T follicular helper cell (primary cell): Measurements from ENCODE around the gene ABCF1.
"Not testable (repeated sequence)": the region's sequence is repeated elsewhere in the genome, so short reads cannot be mapped to it uniquely, and the experiment has no call there.

Experiments
- DNase-seq: peaks from one replicate; pipeline ENCODE4 v3.0.0-alpha.2; 2020; ENCODE audit warnings: low read depth
- total RNA-seq, 2 experiments: gene quantifications; one replicate each; lab custom pipeline; 2026; lab: John Stamatoyannopoulos, UW

Gene ABCF1
- total RNA-seq: 147 to 328 reads per million in 2 experiments

GRCh38 chr6:30571075-30571761 lies at the start of gene ABCF1:
ABCF1 (plus strand) TSS chr6:30571442; CDS start chr6:30571488, 46 bp downstream.
- peak; percentile 99 for DNase-seq

- not testable (repeated sequence) for DNase-seq
Observed at GRCh38 chr6:30521952-30522351, 49.3 kb upstream of the ABCF1 start.

- DNase-seq: not testable (repeated sequence)
Observed at GRCh38 chr6:30526444-30526843, 44.8 kb upstream of the ABCF1 start.

GRCh38 chr6:30529349-30529875 lies 41.8 kb upstream of the ABCF1 start:
- DNase-seq: not testable (repeated sequence)

GRCh38 chr6:30530014-30530413 lies 41.2 kb upstream of the ABCF1 start:
- DNase-seq: no peak

- DNase-seq: no peak
Observed at GRCh38 chr6:30533460-30534294, 37.6 kb upstream of the ABCF1 start.

- DNase-seq: no peak
Observed at GRCh38 chr6:30537931-30538330, 33.3 kb upstream of the ABCF1 start.

GRCh38 chr6:30541515-30542403 lies 29.5 kb upstream of the ABCF1 start:
- DNase-seq: peak; percentile 66

- DNase-seq: peak; percentile 15
Observed at GRCh38 chr6:30542404-30542725, 28.9 kb upstream of the ABCF1 start.

- DNase-seq: no peak
Observed at GRCh38 chr6:30542915-30543314, 28.3 kb upstream of the ABCF1 start.

- DNase-seq: no peak
Observed at GRCh38 chr6:30543821-30544220, 27.4 kb upstream of the ABCF1 start.

GRCh38 chr6:30544666-30545272 lies 26.5 kb upstream of the ABCF1 start:
- no peak for DNase-seq

GRCh38 chr6:30547454-30547853 lies 23.8 kb upstream of the ABCF1 start:
- DNase-seq: no peak

GRCh38 chr6:30548375-30548774 lies 22.9 kb upstream of the ABCF1 start:
- DNase-seq: no peak

- no peak for DNase-seq
Observed at GRCh38 chr6:30554404-30554803, 16.8 kb upstream of the ABCF1 start.

GRCh38 chr6:30554962-30555815 lies 16.1 kb upstream of the ABCF1 start:
- DNase-seq: no peak

- DNase-seq: no peak
Observed at GRCh38 chr6:30555816-30556065, 15.5 kb upstream of the ABCF1 start.

GRCh38 chr6:30556066-30556905 lies 15.0 kb upstream of the ABCF1 start, which contains the start of gene GNL1:
GNL1 (minus strand) TSS chr6:30556489; CDS start chr6:30556203, 286 bp downstream.
- DNase-seq: peak; percentile 99

- DNase-seq: peak; percentile 79
Observed at GRCh38 chr6:30556906-30557682, 14.1 kb upstream of the ABCF1 start, which contains the start of gene PRR3. PRR3 (plus strand) TSS chr6:30557295; CDS start chr6:30557345, 50 bp downstream.
